HS-27A (cell line): ENCODE measurements around the gene NRP2.

Source experiments
- DNase-seq: peaks from one replicate; pipeline ENCODE4 v3.0.0-alpha.2; 2012; ENCODE audit warnings: low read depth, missing footprints

The NRP2 gene

DNA sequence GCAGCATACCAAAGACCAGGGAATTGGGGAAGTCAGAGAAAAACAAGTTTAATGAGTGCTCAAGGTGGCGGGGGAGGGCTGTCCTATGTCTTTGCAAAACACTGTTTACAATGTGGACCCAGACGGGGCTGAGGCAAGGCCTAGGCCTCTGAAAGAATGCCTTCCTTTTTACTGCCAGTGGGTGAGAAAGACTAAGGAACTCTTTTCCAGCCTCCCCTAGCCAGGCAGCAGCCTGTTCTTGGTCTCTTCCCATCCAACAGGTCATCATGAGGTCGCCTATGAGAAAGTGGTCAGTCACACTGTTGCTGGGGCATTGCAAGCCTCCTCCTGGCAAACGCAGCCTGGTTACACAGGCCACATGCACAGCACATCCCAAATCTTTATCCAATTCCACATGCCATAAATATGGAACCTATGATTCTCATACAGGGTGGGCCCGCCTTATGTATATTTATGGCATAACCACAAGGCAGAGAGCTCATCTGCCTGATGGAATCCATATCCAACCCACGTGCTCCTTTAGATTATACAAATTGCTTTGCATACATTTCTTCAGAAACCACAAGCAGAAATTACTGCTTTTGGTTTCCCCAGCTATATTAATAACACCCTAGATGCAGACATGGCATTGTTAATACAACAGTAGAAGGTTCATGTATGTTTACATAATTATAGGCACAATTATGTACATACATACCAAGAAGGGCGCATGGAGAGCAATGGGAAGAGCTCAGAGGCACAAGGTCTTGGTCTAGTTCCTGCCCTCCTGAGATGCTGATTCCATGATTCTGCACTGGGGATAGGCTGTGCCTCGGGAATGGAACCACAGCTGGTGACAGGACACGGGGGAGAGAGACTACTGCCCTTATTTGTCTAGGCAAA is 48.6 kb downstream of the NRP2 start:
- no peak for DNase-seq

DNA sequence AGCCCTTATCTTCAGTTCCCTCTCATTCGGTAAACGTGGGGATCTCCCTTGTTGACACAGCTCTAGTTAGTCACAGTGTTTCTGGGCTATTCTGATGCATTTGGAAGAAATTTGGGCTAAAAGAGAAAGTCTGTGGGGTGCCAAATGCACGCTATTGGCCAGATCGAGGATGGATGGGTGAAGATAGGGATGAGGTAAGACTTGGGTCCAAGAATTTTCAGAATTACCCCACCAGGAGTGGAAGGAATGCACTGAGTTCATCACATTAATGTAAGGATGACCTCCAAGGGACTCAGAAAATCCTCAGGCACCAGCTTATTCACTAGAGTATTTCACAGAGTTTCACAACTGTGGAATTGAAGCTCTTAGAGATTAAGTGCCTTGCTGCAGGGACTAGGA is 49.3 kb downstream of the NRP2 start:
- no peak for DNase-seq

DNA sequence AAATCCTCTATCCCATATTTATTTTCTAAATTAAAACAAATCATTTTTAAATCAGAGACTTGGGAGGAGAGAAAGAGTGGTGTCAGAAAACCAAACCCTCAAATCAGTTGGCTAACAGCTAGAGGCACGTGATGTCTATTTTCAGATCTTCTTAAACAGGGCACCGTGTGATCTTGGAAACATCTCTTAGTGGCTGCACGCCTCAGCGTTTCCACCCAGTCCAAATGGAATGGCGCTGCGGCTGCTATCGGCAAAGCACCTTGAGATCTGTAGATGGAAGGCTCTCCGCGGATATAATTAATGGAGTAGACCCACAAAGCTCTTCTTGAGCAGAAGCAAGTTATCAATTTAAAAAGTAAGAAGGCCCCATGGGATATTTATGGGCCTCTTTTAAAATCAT is 50.0 kb downstream of the NRP2 start:
- no peak for DNase-seq

DNA sequence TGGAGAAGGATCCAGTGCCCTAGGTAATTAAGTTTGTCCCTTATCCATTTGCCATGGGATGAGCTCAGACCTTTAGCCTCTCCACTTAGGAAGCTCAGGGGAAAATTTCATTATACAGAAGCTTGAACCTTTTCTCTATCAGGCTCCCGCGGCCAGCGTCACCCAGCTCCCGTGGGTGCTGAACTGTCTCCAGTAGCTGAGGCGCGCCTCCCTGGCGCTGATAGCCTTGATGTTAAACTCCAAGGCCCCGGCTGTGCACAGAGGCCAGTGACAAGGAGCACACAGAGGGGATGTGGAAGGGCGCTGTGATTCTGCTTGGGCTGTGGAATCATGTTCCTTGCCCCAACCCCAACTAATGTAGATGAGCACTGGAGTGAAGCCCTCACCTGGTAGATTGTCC is 50.8 kb downstream of the NRP2 start:
- no peak for DNase-seq

DNA sequence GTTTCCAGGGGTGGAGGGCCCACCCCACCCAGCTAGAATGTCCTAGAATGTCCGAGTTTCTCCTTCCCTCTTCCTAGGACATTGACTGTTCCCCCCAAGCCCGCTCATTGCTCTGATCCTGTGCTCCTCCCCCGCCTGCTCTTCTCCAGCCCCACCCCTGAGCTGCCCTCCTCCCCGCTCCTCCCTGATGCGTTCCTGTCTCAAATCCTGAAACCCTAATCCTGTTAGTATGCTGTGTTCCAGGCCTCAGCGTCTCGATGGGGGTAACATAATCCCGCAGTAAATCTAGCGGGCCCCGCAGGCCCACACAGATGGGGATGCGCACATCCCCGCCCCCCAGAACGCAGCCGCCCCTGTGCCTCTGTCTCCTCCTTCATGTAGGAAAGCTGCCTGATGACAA is 51.3 kb downstream of the NRP2 start:
- DNase-seq = no peak

DNA sequence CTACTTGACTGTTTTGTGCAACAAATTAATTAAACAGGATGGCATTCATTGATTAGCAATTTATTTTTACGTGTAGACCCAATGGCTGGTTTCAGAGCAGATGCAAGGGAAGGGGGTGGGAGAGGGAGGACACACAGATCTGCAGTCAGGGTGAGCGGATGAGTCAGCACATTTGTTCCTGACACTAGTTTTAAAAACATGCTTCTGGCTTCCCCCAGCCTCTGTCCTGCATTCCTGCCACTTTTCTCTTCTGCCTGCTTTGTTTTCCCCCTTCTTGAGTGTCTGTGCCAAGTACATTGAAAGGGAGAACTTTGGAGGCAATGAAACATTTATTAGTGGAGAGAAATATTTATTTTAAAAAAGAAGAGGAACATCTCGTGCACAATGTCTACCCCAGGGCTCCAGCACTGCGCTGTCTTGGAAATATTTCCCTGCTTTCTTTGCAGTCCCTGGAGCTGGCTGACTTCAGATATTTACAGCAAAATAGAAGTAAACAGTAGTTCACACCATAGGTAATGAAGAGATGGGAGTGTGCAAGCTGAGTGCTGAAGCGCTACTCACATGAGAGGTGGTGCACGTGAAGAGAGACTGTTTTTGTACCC is 52.2 kb downstream of the NRP2 start:
- DNase-seq = no peak

DNA sequence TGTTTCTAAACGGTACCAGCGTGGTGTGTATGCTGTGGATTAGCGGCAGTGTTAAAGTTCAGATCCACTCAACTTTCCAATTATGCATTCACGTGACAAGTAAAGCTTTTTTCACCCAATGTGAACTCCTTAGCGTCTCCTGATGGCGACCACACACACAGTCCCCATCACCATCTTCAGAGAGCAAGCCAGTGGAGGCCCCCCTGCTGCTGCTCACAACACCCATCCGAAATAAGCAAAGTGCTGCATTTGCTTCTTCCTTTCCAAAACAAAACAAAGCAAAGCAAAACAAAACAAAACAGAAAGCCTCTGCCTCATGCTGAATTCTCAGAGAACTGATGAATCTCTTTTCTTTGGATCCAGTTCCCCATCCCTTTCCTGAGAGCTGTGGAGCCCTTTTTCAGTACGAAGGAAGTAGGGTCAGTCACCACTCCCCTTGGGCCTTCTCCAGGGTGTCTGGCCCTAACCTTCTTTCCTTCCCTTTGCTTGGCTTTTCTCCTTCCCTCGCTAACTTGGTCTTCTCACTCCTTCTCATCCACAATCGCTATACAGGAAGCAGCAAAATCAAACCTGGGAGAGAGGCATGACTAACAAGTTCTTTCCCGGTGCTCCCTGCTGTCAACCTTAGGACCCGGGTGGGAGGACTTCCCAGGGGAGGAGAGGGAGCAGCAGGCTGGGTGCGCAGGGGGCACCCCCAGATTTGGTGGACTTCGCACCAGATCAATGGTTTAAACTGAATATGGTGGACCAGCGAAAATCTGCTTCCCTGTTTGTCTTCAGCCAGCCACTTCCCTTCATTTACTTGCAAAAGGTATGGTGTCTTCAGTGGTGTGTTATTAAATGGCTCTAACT is 56.0 kb downstream of the NRP2 start:
- DNase-seq = no peak

DNA sequence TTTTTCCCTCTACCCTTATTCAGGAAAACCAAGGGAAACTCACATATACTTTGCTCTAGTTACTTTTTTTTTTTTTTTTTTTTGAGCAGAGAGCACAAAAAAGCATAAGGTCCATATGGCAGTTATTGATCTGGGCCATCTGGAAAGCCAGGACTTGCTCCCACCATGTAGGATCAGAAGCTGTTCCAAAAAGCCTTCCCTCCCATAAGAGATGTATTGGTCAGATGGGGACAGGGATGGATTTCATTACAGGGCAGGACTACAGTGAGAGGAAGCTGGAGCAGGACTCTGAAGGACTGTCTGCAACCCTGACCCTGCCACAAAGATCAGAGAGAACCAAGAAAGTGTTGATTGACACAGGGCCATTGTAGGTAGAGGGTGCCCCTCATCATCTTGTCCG is 57.3 kb downstream of the NRP2 start:
- no peak for DNase-seq

DNA sequence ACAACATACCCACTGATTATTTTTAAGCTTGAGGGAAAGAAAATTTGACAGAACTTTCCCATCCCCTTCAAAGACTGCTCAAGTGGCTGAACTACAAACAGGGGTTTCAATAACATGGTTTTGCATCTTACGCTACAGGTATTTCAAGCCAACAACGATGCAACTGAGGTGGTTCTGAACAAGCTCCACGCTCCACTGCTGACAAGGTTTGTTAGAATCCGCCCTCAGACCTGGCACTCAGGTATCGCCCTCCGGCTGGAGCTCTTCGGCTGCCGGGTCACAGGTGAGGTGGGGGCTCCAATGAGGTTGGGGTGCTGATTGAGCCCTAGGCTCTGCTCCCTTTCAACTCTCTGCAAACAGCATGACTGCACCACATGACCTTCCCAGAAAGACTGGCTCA is 58.1 kb downstream of the NRP2 start:
- DNase-seq = no peak

DNA sequence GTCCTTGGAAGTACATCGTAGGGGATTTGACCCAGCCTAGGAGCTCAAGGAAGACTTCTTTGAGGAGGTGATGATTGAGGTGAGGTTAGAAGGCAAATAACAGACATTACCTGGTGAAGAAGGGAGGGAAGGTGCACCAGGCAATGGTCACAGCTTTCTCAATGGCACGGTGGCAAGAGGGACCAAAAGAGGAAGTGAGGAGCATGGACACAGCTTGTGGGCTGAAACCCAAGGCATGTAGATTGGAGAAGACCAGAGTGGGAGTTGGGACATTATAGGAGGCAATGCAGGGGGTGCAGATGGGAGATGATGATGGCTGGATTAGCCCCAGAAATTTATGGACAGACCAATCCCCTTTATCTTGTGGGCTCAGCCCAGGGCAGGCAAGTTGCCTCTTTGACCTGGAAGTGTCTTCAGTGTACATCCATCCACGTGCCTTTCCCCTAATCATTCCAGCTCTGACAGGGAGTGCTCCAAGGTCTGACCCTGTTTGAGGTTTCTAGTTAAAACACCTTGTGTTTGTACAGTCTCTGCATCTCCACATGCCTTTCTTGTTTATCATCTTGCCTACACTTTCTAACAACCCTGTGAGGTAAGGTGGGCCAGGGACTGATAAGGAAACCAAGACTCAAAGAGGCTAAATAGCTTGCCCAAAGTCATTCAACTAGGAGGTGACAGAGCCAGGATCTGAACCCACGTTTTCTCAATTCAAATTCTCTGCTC is 59.1 kb downstream of the NRP2 start:
- DNase-seq = no peak

DNA sequence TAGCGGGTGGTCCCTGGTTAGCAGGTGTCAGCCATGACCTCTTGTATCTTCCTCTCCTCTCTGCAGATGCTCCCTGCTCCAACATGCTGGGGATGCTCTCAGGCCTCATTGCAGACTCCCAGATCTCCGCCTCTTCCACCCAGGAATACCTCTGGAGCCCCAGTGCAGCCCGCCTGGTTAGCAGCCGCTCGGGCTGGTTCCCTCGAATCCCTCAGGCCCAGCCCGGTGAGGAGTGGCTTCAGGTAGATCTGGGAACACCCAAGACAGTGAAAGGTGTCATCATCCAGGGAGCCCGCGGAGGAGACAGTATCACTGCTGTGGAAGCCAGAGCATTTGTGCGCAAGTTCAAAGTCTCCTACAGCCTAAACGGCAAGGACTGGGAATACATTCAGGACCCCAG is 60.8 kb downstream of the NRP2 start:
- DNase-seq = no peak

DNA sequence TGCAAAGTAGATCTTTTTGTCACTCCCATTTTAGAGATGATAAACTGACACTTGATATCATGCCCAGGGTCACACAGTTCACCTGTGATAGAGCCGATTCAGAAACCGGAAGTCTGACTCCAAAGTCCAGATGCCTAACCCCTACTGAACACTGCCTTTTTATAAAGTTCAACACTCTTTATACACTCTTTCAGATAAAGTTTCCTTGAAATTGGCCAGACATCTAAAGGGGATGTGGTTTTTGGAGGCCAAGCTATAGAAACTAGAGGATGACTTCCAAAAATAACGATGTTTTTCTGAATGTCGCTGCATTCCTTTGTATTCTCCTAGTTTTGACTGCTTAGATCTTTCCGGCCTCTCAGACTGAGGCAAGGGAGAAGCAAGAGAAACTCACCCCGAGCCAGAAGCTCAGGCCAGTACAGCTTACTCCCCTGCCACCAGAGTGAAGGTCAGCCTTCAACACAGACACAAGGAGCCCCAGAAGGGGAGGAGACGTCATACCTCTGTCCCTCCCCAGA is 61.8 kb downstream of the NRP2 start:
- no peak for DNase-seq

DNA sequence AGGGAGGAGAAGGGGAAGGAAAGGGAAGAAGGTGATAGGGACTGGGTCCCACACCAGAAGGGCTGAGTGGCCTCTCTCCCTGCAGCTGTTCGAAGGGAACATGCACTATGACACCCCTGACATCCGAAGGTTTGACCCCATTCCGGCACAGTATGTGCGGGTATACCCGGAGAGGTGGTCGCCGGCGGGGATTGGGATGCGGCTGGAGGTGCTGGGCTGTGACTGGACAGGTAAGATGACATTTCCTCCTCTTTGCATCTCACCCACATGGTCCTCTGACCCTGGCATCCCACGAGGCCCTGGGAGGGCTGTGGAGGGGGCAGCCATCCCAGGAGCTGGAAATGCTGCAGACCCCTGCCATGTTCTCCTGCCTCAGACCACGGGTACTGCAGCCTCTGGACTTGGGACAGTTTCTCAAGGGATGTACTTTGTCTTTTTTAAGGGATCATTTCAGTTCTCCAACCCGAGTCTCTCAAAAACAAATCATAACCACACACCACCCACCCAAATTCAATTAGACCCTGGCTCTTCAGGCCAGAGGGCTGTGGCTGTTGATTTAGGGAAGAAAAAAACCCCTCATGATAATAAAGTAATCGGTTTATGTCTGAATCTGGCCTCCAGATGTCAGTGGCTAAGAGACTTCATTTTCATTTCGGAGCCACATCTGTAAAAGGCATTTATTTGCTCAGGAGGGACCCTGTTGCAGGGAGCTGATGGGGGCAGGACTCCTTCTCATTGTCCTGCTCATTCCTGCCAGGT is 63.5 kb downstream of the NRP2 start:
- DNase-seq = no peak

DNA sequence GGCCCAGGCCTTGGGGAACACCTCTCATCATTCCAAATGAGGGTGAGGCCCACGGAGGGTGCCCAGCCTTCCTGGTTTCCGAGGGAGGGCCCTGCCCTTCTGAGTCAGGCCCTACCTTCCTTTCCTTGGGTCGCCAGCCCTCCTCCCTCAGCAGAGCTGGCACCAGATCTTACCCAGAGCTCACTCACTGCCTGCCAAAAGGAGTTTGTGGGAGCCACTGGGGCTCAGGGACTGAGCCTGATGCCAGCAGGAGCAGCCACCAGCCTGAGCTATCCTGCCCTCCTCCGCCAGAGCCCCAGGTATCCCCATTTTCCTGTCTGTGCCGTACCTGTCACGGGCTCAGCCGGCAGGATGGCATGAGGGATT is 64.1 kb downstream of the NRP2 start:
- no peak for DNase-seq

DNA sequence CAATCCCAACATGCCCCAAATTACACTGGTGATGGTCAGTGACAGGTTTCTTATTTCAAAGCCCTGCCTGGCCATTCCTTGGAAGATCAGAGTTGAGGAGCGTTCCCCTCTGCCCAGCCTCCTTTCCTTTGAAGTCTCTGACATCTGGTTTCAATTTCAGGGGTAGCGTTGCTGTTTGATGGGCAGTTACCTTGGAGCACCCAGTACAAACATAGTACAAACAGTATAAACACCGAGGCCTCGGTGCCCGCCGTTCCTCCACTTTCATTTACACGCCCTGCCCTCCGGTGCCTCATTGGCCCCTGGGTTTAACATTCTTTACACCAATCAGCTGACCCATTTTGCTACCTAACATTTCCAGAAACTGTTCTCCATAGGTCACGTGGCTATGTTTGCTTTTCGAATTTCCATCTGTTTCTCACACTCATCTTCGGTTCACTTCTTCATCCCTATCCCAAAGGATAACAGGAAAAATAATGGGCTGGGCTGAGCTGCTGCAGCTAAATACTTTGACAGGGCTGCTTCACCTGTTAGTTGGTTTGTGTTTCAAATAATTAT is 65.6 kb downstream of the NRP2 start:
- no peak for DNase-seq

DNA sequence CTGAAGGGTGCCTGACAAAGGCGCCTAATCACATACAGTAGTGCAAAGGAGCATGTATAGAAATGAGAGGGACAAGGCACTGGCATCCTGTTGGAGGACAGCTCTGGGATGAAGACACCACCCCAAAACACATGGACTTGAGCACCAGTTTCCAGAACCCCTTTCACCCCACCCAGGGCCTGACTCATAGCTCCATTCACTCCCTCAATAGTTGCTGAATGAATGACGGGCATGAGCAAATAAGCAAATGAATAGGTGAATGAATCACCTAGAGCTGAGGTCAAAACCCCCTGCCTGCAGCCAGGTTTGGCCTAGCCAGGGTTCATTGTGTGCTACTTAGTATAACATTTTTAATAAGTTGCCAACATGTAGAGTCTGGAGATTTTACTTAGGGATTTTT is 66.3 kb downstream of the NRP2 start:
- DNase-seq = no peak

DNA sequence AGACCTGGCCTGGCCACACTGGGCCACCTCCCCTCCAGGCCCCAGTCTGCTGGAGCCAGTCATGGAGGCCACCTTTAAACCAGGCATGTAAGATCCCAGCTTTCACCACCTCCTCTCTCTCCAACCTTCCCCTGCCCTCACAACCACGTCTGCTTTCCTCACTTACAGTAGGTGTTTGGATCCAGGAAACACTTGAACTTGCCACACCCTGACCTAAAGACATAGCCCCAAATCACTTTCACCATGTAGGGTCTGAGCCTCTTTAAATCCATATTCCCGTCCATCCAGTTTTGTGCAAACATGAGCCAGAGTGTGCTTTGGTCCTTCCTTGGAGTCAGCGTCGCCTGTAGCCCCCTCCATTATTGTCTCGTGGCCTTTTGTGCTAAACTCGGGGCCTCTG is 66.8 kb downstream of the NRP2 start:
- DNase-seq = no peak

DNA sequence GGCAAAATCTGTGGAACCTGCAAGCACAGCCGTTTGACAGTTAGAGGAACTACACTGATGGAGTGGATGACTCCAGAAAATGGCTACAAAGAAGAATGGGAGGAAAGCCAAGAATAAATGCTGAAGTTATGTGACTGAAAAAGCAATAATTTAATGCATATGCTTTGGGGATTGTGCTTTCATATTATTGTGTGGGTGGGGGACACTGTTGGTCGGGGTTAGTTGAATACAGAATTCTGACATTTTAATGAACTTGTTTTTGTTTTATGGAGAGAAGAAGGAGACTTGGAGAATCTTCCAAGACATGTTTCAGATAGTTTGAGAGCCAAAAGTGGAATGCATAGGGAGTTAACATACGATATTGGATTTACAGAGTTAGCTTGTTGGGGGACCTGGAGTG is 68.5 kb downstream of the NRP2 start:
- no peak for DNase-seq

DNA sequence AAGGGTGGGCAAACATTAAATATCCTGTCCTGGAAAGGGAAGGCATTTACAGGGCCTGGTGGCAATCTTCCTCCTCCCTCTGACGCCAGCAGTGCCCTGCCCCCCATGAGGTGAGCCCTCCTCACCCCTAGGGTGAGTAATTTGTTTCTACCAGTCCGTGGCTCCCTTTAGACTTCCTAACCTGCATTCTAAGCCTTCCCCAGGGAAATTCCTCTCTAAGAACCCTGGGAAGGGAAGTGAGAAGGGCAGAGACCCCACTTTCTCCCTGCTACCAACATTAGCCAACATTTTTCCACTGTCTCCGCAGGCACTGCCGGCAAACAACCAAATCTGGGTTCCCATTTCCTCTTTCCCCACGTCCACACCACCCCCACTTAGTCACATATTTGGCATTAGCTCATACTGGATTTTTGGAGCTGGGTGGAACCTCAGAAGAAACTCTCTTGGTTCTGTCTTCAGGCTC is 69.3 kb downstream of the NRP2 start:
- no peak for DNase-seq

DNA sequence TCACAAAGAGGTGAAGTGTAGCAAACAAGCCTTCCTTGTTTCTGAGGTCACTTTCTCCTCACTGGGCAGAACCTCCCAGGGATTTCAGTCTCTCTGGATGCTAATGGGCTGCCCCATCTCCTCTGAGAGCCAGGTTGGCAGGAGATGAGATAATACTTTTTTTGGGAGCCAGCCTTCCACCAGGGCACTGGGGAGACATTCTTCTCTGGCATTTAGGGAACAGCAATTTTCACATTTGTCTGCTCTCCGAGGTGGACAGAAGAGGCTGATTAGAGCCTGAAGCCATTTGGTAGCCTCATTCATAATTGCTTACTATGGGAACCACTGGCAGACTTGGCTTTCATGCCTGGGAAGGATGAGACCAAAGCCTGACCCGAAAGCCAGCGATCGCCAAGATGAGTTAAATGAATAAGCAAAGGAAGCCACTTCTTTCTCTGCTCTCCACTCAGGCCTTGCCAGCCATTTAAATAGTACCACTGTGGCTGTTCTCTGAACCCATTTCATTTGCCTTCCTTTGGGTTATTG is 70.1 kb downstream of the NRP2 start:
- no peak for DNase-seq

DNA sequence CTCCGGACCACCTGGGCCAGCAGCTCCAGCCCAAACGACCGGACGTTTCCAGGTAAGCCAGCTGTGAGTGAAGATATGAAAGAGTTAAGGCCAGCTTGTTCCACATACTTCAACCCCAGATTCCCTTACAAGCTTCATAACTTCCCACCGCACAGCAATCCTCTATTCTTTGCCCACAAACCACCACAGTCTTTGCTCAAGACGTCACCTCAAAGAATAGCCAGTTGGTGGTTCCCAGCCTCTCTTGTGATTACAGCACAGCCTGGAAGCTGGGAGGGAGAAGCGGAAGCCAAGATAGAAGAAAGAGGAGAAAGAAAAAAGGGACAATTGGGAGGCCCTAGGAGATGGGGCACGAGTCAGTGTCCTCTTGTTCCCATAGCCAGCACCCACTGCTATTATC is 70.6 kb downstream of the NRP2 start:
- no peak for DNase-seq
